PFSK-1 (cell line): ENCODE measurements around the gene HOXA2.

ENCODE experiments used
- FOXP2 ChIP-seq: optimal IDR thresholded peaks from 2 replicates; pipeline ENCODE3; 2011; ENCODE audit warnings: borderline replicate concordance, control low read depth, inconsistent platforms; ENCODE audit not compliant: insufficient read depth; ENCODE audit errors: extremely low read length, extremely low read depth
- POLR2AphosphoS5 ChIP-seq: IDR thresholded peaks from 2 replicates; pipeline ENCODE4 v1.6.1; 2012; ENCODE audit warnings: low read depth, mild to moderate bottlenecking, control low read depth, low read length, moderate library complexity
- REST ChIP-seq, 2 experiments: IDR thresholded peaks; 2 replicates each; pipeline versions ENCODE4 v1.6.1 to v1.8.0; 2011 to 2012; ENCODE audit warnings: low read depth in 2 of 2, low read length in 2 of 2, control low read depth in 1 of 2, inconsistent platforms in 1 of 2, mild to moderate bottlenecking in 1 of 2, moderate library complexity in 1 of 2; ENCODE audit not compliant: insufficient read depth in 1 of 2
- SIN3A ChIP-seq: IDR thresholded peaks from 2 replicates; pipeline ENCODE4 v1.6.1; 2012; ENCODE audit warnings: mild to moderate bottlenecking, low read length, moderate library complexity, borderline replicate concordance; ENCODE audit not compliant: insufficient read depth
- TAF1 ChIP-seq: IDR thresholded peaks from 2 replicates; pipeline ENCODE4 v1.6.1; 2012; ENCODE audit warnings: low read length, control low read depth, borderline replicate concordance; ENCODE audit not compliant: insufficient read depth

Gene HOXA2

GRCh38 chr7:27121684-27122076 is 19.2 kb upstream of the HOXA2 start:
- TF ChIP-seq POLR2AphosphoS5 (no peak), SIN3A (no peak), REST (IDR thresholded peaks at IDR 0.05; ENCODE audit: insufficient read depth in 1 of 2, low read depth in 2 of 2, low read length in 2 of 2) (no peak), TAF1 (no peak), FOXP2 (no peak)

- TF ChIP-seq TAF1 = no peak
- TF ChIP-seq POLR2AphosphoS5 = no peak
- TF ChIP-seq SIN3A = no peak
- TF ChIP-seq REST (IDR thresholded peaks at IDR 0.05; ENCODE audit: insufficient read depth in 1 of 2, low read depth in 2 of 2, low read length in 2 of 2) = no peak
- no peak for TF ChIP-seq FOXP2
These were observed 17.0 kb upstream of the HOXA2 start for GRCh38 chr7:27119412-27119911.

GRCh38 chr7:27118580-27118979 is 16.1 kb upstream of the HOXA2 start:
- TF ChIP-seq REST (IDR thresholded peaks at IDR 0.05; ENCODE audit: insufficient read depth in 1 of 2, low read depth in 2 of 2, low read length in 2 of 2) (no peak), SIN3A (no peak), TAF1 (no peak), POLR2AphosphoS5 (no peak), FOXP2 (no peak)

- TF ChIP-seq TAF1 = no peak
These were observed 15.5 kb upstream of the HOXA2 start for GRCh38 chr7:27117887-27118491.

- TF ChIP-seq POLR2AphosphoS5 (no peak), REST (IDR thresholded peaks at IDR 0.05; ENCODE audit: insufficient read depth in 1 of 2, low read depth in 2 of 2, low read length in 2 of 2) (no peak), FOXP2 (no peak), SIN3A (no peak), TAF1 (no peak)
These were observed 14.7 kb upstream of the HOXA2 start for GRCh38 chr7:27116962-27117886.
